Vagina (tissue), 2 donors: ENCODE data around the gene TBC1D10B.
"Not testable (repeated sequence)": the region's sequence is repeated elsewhere in the genome, so short reads cannot be mapped to it uniquely, and the experiment has no call there.

Experiments used
- CTCF ChIP-seq, 3 experiments: fragments of 450-650 bp in 2 of 3; fragments of 200-600 bp in 1 of 3; sonication (generic) in 1 of 3; IDR thresholded peaks; one replicate each; pipeline ENCODE4 v1.5.1; 2017 to 2019; ENCODE audit warnings: antibody characterized with exemption in 3 of 3, mild to moderate bottlenecking in 2 of 3, moderate library complexity in 2 of 3
- POLR2A ChIP-seq, 2 donors: fragments of 450-650 bp; IDR thresholded peaks; one replicate each; pipeline ENCODE4 v1.6.1; 2017; ENCODE audit warnings: antibody characterized with exemption in 2 of 2, mild to moderate bottlenecking in 2 of 2, moderate library complexity in 2 of 2
- POLR2AphosphoS5 ChIP-seq, 2 donors: sonication (generic); formaldehyde crosslinking; IDR thresholded peaks; one replicate each; pipeline ENCODE4 v1.9.0; 2017; ENCODE audit warnings: antibody characterized with exemption in 2 of 2, mild to moderate bottlenecking in 2 of 2, low read depth in 1 of 2; ENCODE audit not compliant: insufficient read depth in 1 of 2

- not testable (repeated sequence) for TF ChIP-seq CTCF (IDR thresholded peaks at IDR 0.05); POLR2A (IDR thresholded peaks at IDR 0.05); POLR2AphosphoS5 (IDR thresholded peaks at IDR 0.05; ENCODE audit: insufficient read depth in 1 of 2, low read depth in 1 of 2)
Observed at GRCh38 chr16:30338715-30339114, 31.6 kb downstream of the TBC1D10B start.
